Brain microvascular endothelial cell (primary cell): ENCODE data around the gene PRAC1.

ENCODE experiments used
- DNase-seq: peaks from one replicate; pipeline ENCODE4 v3.0.0-alpha.2; 2020
- H3K27ac ChIP-seq: fragments of 250-450 bp; sonication (Bioruptor Pico); 2 replicates; pipeline ENCODE4 v1.5.1; 2020; ENCODE audit warnings: mild to moderate bottlenecking, moderate library complexity
- H3K27me3 ChIP-seq: fragments of 250-450 bp; sonication (Bioruptor Pico); replicated peaks from 2 replicates; pipeline ENCODE4 v1.5.1; 2020; ENCODE audit warnings: mild to moderate bottlenecking
- H3K36me3 ChIP-seq: fragments of 250-450 bp; sonication (Bioruptor Pico); replicated peaks from 2 replicates; pipeline ENCODE4 v1.5.1; 2020; ENCODE audit warnings: mild to moderate bottlenecking
- H3K4me3 ChIP-seq: 2 replicates; pipeline ENCODE4 v1.5.1; 2011; ENCODE audit warnings: low read depth, mild to moderate bottlenecking, control low read depth, low read length, moderate library complexity
- in situ Hi-C: cut with HindIII; loops from 2 replicates; pipeline ENCODE4 v1.10.0; 2017; ENCODE audit warnings: low sequenced_read_pairs, low pct_ligation_motif_present
- TF ChIP-seq, protein P1 (sequence below): IDR thresholded peaks from 2 replicates; pipeline ENCODE4 v1.5.1; 2011; ENCODE audit warnings: low read depth, mild to moderate bottlenecking, moderate library complexity, low read length, control low read depth, inconsistent platforms; ENCODE audit errors: missing control alignments

The PRAC1 gene

DNA sequence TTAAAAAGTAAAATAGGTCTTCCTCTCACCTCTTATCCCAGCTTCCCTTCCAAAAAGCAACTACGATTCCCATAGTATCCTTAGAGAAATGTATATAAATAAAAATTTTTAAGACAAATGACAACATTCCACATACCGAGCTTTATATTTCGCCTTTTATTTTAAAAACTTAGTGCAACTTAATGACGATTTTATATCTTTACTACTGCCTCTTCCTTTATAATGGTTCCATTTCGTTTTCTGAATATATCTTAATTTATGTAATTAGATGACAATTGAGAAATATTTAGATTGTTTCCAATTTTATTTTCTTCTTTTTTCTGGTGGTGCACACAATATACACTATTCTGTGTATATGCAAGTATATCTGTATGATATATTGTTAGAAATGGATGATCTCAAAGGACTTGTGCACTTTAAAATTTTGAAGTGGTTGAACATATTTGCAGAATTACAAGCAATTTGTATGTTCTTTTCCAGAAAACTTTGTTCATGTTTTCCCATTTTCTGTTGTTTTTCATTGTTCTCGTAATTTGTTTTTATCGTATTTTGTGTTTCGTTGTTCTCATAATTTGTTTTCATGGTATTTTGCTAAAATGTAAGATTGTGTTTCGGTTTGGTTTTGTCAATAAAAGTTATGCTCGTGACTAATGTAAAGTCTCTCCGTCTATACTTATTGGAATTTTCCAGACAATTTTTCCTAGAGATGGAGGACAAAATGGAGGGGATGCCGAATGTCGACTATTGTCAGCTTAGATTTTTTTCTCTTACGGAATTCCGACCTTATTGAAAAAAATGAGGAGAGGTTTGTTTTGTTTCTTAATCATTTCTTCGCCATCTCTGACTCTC is 26.6 kb upstream of the PRAC1 start:
- H3K4me3 ChIP-seq: no peak overlapping the region
- TF ChIP-seq, protein P1, sequence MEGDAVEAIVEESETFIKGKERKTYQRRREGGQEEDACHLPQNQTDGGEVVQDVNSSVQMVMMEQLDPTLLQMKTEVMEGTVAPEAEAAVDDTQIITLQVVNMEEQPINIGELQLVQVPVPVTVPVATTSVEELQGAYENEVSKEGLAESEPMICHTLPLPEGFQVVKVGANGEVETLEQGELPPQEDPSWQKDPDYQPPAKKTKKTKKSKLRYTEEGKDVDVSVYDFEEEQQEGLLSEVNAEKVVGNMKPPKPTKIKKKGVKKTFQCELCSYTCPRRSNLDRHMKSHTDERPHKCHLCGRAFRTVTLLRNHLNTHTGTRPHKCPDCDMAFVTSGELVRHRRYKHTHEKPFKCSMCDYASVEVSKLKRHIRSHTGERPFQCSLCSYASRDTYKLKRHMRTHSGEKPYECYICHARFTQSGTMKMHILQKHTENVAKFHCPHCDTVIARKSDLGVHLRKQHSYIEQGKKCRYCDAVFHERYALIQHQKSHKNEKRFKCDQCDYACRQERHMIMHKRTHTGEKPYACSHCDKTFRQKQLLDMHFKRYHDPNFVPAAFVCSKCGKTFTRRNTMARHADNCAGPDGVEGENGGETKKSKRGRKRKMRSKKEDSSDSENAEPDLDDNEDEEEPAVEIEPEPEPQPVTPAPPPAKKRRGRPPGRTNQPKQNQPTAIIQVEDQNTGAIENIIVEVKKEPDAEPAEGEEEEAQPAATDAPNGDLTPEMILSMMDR: no peak
- in situ Hi-C loops: no loop called here
- H3K36me3 ChIP-seq: no peaks in the 10 kb centered on the region
- DNase-seq: no peak
- H3K27me3 ChIP-seq: peaks cover 97% of the 10 kb centered on the region
- no peak overlapping the region for H3K27ac ChIP-seq

GRCh38 chr17:48747445-48748363 is 25.4 kb upstream of the PRAC1 start:
- in situ Hi-C loops: no loop called here
- H3K4me3 ChIP-seq: no peak overlapping the region
- no peak for DNase-seq
- H3K36me3 ChIP-seq: no peaks in the 10 kb centered on the region
- H3K27ac ChIP-seq: no peak overlapping the region
- TF ChIP-seq, protein P1: no peak
- peaks cover 94% of the 10 kb centered on the region for H3K27me3 ChIP-seq

- Histone ChIP-seq H3K27ac (no peak overlapping the region), H3K27me3 (peaks cover 94% of the 10 kb centered on the region), H3K36me3 (no peaks in the 10 kb centered on the region), H3K4me3 (no peak overlapping the region)
- TF ChIP-seq, protein P1: no peak
- DNase-seq: no peak
- in situ Hi-C loops: no loop called here
Measured at GRCh38 chr17:48746916-48747444, 24.7 kb upstream of the PRAC1 start.

- Histone ChIP-seq H3K36me3 (no peaks in the 10 kb centered on the region), H3K27me3 (peaks cover 94% of the 10 kb centered on the region), H3K4me3 (no peak overlapping the region), H3K27ac (no peak overlapping the region)
- in situ Hi-C loops: no loop called here
- TF ChIP-seq, protein P1: no peak
- no peak for DNase-seq
Measured at GRCh38 chr17:48745381-48746275, 23.3 kb upstream of the PRAC1 start.

- no peaks in the 10 kb centered on the region for H3K36me3 ChIP-seq
- H3K27me3 ChIP-seq: peaks cover 91% of the 10 kb centered on the region
- DNase-seq: no peak
- TF ChIP-seq, protein P1: no peak
- in situ Hi-C loops: no loop called here
- no peak overlapping the region for H3K27ac ChIP-seq
- H3K4me3 ChIP-seq: no peak overlapping the region
Measured at GRCh38 chr17:48740537-48740936, 18.2 kb upstream of the PRAC1 start.
